Lower lobe of right lung (tissue), 2 donors: ENCODE data around the gene FANCC. TPM values are rescaled to one million over a fixed set of nuclear protein-coding genes. Genes with fewer than 3 reads are reported as not detected.
A peak's percentile ranks its signal among the peaks of the same experiment; 100 is the strongest.

Source experiments
- ATAC-seq, 2 donors: fragments of 200-7000 bp; cut with Tn5 transposase; one replicate each; pipeline ENCODE4 v1.9.1; 2020 to 2022; ENCODE audit warnings: mild to moderate bottlenecking in 2 of 2, moderate library complexity in 2 of 2
- DNase-seq: peaks from one replicate; pipeline ENCODE4 v3.0.0-alpha.2; 2020
- H3K27ac ChIP-seq: fragments of 200-600 bp; one replicate; pipeline ENCODE4 v1.8.0; 2022
- H3K27me3 ChIP-seq: fragments of 200-600 bp; one replicate; pipeline ENCODE4 v1.8.0; 2022; ENCODE audit warnings: low read depth
- H3K36me3 ChIP-seq: fragments of 200-600 bp; one replicate; pipeline ENCODE4 v1.8.0; 2022; ENCODE audit warnings: mild to moderate bottlenecking
- H3K4me1 ChIP-seq: fragments of 200-600 bp; one replicate; pipeline ENCODE4 v1.8.0; 2022
- H3K4me3 ChIP-seq: fragments of 200-600 bp; one replicate; pipeline ENCODE4 v1.8.0; 2022; ENCODE audit warnings: mild to moderate bottlenecking
- H3K9me3 ChIP-seq: fragments of 200-600 bp; one replicate; pipeline ENCODE4 v1.8.0; 2022
- intact Hi-C: fragments of 100-400 bp; cut with DNase I; formaldehyde crosslinking; loops from one replicate; pipeline ENCODE4 v1.11.0; 2022
- total RNA-seq: library from RNA; stranded (reverse); fragmentation: NEBNext Ultra II Directional; extraction: Animal tissue kit (Norgen Biotek cat#: 25700); gene quantifications from one replicate; pipeline ENCODE4 v1.2.1, GENCODE V29; 2021
- TF ChIP-seq, protein P1 (sequence below): fragments of 200-600 bp; IDR thresholded peaks from one replicate; pipeline ENCODE4 v1.8.0; 2022; ENCODE audit warnings: antibody characterized with exemption, mild to moderate bottlenecking
- donor health status: DM: no; HTN: yes; CAD: no; lungs with severe emphysema.

Gene FANCC
- total RNA-seq, 1 donor from 2014 or later: 11.3 TPM

DNA sequence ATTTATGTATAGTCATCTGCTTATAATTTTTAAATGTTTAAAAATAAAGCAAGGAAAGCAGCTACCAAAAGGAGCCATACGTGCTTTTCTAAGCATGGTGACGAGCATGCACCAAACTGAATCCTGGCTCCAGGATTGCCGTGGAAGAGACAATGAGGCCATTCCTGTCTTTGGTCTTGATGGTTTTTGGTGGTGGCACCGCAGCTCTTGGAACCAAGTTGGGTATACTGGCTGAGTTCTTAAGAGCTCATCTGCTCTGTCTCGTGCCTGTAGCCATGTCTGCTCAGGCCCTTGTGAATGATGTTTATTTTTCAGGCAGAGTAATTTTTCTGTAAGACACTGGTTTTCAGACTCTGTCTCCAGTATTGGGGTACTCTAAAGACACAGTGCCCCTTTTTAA lies 246.1 kb downstream of the FANCC start:
- H3K9me3 ChIP-seq: no peaks in the 10 kb centered on the region
- peaks cover 27% of the 10 kb centered on the region for H3K36me3 ChIP-seq
- H3K4me3 ChIP-seq: no peak overlapping the region
- H3K27me3 ChIP-seq: no peaks in the 10 kb centered on the region
- ATAC-seq (no peak), DNase-seq (no peak)
- TF ChIP-seq, protein P1, sequence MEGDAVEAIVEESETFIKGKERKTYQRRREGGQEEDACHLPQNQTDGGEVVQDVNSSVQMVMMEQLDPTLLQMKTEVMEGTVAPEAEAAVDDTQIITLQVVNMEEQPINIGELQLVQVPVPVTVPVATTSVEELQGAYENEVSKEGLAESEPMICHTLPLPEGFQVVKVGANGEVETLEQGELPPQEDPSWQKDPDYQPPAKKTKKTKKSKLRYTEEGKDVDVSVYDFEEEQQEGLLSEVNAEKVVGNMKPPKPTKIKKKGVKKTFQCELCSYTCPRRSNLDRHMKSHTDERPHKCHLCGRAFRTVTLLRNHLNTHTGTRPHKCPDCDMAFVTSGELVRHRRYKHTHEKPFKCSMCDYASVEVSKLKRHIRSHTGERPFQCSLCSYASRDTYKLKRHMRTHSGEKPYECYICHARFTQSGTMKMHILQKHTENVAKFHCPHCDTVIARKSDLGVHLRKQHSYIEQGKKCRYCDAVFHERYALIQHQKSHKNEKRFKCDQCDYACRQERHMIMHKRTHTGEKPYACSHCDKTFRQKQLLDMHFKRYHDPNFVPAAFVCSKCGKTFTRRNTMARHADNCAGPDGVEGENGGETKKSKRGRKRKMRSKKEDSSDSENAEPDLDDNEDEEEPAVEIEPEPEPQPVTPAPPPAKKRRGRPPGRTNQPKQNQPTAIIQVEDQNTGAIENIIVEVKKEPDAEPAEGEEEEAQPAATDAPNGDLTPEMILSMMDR: no peak
- no peak overlapping the region for H3K27ac ChIP-seq
- H3K4me1 ChIP-seq: peaks cover 56% of the 10 kb centered on the region
- intact Hi-C loops: no loop called here

- Histone ChIP-seq H3K4me3 (no peak overlapping the region), H3K9me3 (no peaks in the 10 kb centered on the region), H3K4me1 (peaks cover 53% of the 10 kb centered on the region), H3K27me3 (no peaks in the 10 kb centered on the region), H3K27ac (peak overlapping the region; percentile 24), H3K36me3 (peaks cover 28% of the 10 kb centered on the region)
- TF ChIP-seq, protein P1: no peak
- DNase-seq (no peak), ATAC-seq (no peak)
- intact Hi-C loops: no loop called here
Observed at GRCh38 chr9:95070549-95071021, 246.9 kb downstream of the FANCC start.

GRCh38 chr9:95067897-95068296 lies 249.6 kb downstream of the FANCC start:
- no peaks in the 10 kb centered on the region for H3K27me3 ChIP-seq
- H3K4me3 ChIP-seq: no peak overlapping the region
- peaks cover 43% of the 10 kb centered on the region for H3K36me3 ChIP-seq
- intact Hi-C loops: no loop called here
- TF ChIP-seq, protein P1: no peak
- ATAC-seq: no peak
- H3K4me1 ChIP-seq: peaks cover 56% of the 10 kb centered on the region
- no peak overlapping the region for H3K27ac ChIP-seq
- no peaks in the 10 kb centered on the region for H3K9me3 ChIP-seq
- DNase-seq: no peak

DNA sequence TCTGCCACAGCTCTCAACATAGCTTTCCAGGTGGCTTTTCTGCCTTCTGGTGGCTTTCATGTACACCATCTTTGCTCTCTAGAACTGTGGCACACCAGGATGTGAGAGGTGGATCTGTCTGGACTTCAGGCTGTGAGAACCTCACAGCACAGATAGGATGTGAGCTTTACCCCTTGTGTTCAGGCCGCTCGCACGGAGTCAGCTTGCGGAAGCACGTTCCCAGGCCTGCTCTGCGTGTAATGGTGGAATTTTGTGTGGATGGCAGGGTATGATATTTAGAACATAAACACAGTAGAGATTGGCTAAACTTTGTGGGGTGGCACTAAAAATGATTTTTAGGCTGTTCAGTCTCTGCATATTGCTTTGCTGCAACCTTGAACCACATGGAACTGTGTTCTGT lies 250.5 kb downstream of the FANCC start:
- no peak overlapping the region for H3K27ac ChIP-seq
- no peak overlapping the region for H3K4me3 ChIP-seq
- H3K4me1 ChIP-seq: peaks cover 60% of the 10 kb centered on the region
- H3K36me3 ChIP-seq: peaks cover 51% of the 10 kb centered on the region
- intact Hi-C loops: no loop called here
- H3K27me3 ChIP-seq: no peaks in the 10 kb centered on the region
- ATAC-seq: no peak
- no peak for DNase-seq
- H3K9me3 ChIP-seq: no peaks in the 10 kb centered on the region
- TF ChIP-seq, protein P1: no peak

GRCh38 chr9:95065224-95065623 lies 252.3 kb downstream of the FANCC start:
- Histone ChIP-seq H3K9me3 (no peaks in the 10 kb centered on the region), H3K27me3 (no peaks in the 10 kb centered on the region), H3K4me3 (no peak overlapping the region), H3K27ac (peak overlapping the region; percentile 42), H3K36me3 (peaks cover 64% of the 10 kb centered on the region), H3K4me1 (peaks cover 72% of the 10 kb centered on the region)
- ATAC-seq (peak in 1 of 2 donors; percentile 16), DNase-seq (no peak)
- intact Hi-C loops: no loop called here
- TF ChIP-seq, protein P1: no peak

GRCh38 chr9:95063300-95063699 lies 254.2 kb downstream of the FANCC start:
- peaks cover 64% of the 10 kb centered on the region for H3K36me3 ChIP-seq

More at GRCh38 chr9:95063300-95063699, 254.2 kb downstream of the FANCC start:
- TF ChIP-seq, protein P1: no peak
- Histone ChIP-seq H3K27ac (no peak overlapping the region), H3K4me3 (no peak overlapping the region), H3K4me1 (peaks cover 72% of the 10 kb centered on the region), H3K9me3 (no peaks in the 10 kb centered on the region), H3K27me3 (no peaks in the 10 kb centered on the region)
- ATAC-seq: no peak
- no peak for DNase-seq
- intact Hi-C loops: no loop called here
